Thyroid gland (tissue), 4 donors: ENCODE data around the gene IFNL4. TPM values are rescaled to one million over a fixed set of nuclear protein-coding genes. Genes with fewer than 3 reads are reported as not detected.

Source experiments
- DNase-seq, 2 donors: peaks; one replicate each; pipeline ENCODE4 v3.0.0-alpha.2; 2019
- H3K27ac ChIP-seq, 3 donors: fragments of 200-600 bp; sonication (generic); 1 replicate in 2 of 3; 2 replicates in 1 of 3; pipeline ENCODE4 v1.5.1; 2016 to 2019; ENCODE audit warnings: mild to moderate bottlenecking in 1 of 3, moderate library complexity in 1 of 3
- H3K27me3 ChIP-seq: fragments of 200-600 bp; sonication (generic); one replicate; pipeline ENCODE4 v1.5.1; 2019
- H3K36me3 ChIP-seq, 2 donors: fragments of 200-600 bp; sonication (generic); one replicate each; pipeline ENCODE4 v1.5.1; 2016 to 2019
- H3K4me1 ChIP-seq, 2 donors: fragments of 200-600 bp; sonication (generic); one replicate each; pipeline ENCODE4 v1.5.1; 2017 to 2019
- H3K4me3 ChIP-seq, 3 donors: fragments of 200-600 bp; sonication (generic); replicated peaks in 1 of 3; 1 replicate in 2 of 3; 2 replicates in 1 of 3; pipeline ENCODE4 v1.5.1; 2016; ENCODE audit warnings: mild to moderate bottlenecking in 1 of 3
- H3K9me3 ChIP-seq: fragments of 200-600 bp; sonication (generic); one replicate; pipeline ENCODE4 v1.5.1; 2017
- CTCF ChIP-seq, 6 experiments: fragments of 200-600 bp in 3 of 6; fragments of 450-650 bp in 3 of 6; sonication (generic) in 3 of 6; IDR thresholded peaks; one replicate each; pipeline ENCODE4 v1.5.1; 2016 to 2019; ENCODE audit warnings: antibody characterized with exemption in 6 of 6, mild to moderate bottlenecking in 2 of 6, inconsistent platforms in 1 of 6, moderate library complexity in 1 of 6
- POLR2A ChIP-seq, 2 donors: fragments of 450-650 bp; IDR thresholded peaks; one replicate each; pipeline ENCODE4 v1.6.1; 2017; ENCODE audit warnings: antibody characterized with exemption in 2 of 2, mild to moderate bottlenecking in 2 of 2, moderate library complexity in 1 of 2
- WGBS, 2 donors: methylation state at CpG; one replicate each; pipeline ENCODE4 v1.1.5; 2017; 5-methylcytosine and 5-hydroxymethylcytosine counted together
- intact Hi-C: fragments of 100-400 bp; cut with DNase I; formaldehyde crosslinking; loops from one replicate; pipeline ENCODE4 v1.15.1; 2023
- total RNA-seq, 4 donors: library from RNA; depleted of rRNA; stranded (reverse); fragments of >200 nt; gene quantifications; one replicate each; pipeline ENCODE4 v1.2.3, GENCODE V29; 2016

The IFNL4 gene
- total RNA-seq, 4 donors from 2014 or later = not detected

- DNase-seq = no peak
- TF ChIP-seq CTCF (IDR thresholded peaks at IDR 0.05) = no peak
- no peak for TF ChIP-seq POLR2A (IDR thresholded peaks at IDR 0.05)
- intact Hi-C loops = no loop called here
- Histone ChIP-seq H3K4me1 (no peaks in the 10 kb centered on the region), H3K27ac (no peak overlapping the region), H3K4me3 (no peak overlapping the region), H3K9me3 (no peaks in the 10 kb centered on the region), H3K36me3 (no peaks in the 10 kb centered on the region), H3K27me3 (peaks cover 14% of the 10 kb centered on the region)
- WGBS, 2 donors = 86 to 87% methylated on average over 6 of the region's 6 CpGs
Measured at GRCh38 chr19:39206122-39206521, 42.5 kb downstream of the IFNL4 start.

GRCh38 chr19:39205449-39205764 is 43.2 kb downstream of the IFNL4 start:
- TF ChIP-seq POLR2A (IDR thresholded peaks at IDR 0.05) (no peak), CTCF (IDR thresholded peaks at IDR 0.05) (no peak)
- WGBS, 2 donors = 73 to 91% methylated on average over 3 of the region's 3 CpGs
- DNase-seq = no peak
- no peaks in the 10 kb centered on the region for H3K36me3 ChIP-seq
- no peak overlapping the region for H3K27ac ChIP-seq
- H3K4me1 ChIP-seq = no peaks in the 10 kb centered on the region
- intact Hi-C loops = no loop called here
- H3K27me3 ChIP-seq = peaks cover 14% of the 10 kb centered on the region
- H3K4me3 ChIP-seq = no peak overlapping the region
- H3K9me3 ChIP-seq = no peaks in the 10 kb centered on the region

- WGBS, 2 donors = 32 to 43% methylated on average over 19 to 22 of the region's 57 CpGs
- no peaks in the 10 kb centered on the region for H3K9me3 ChIP-seq
- no peak within 1 kb of the TSS for H3K4me3 ChIP-seq
- H3K27ac ChIP-seq = no peak within 1 kb of the TSS
- TF ChIP-seq CTCF (IDR thresholded peaks at IDR 0.05) (no peak), POLR2A (IDR thresholded peaks at IDR 0.05) (no peak)
- intact Hi-C loops = no loop called here
- H3K4me1 ChIP-seq = no peaks in the 10 kb centered on the region
- no peak for DNase-seq
- peaks cover 14% of the 10 kb centered on the region for H3K27me3 ChIP-seq
- no peaks in the 10 kb centered on the region for H3K36me3 ChIP-seq
Measured at GRCh38 chr19:39203372-39204341, 45.0 kb downstream of the IFNL4 start, which contains the start of gene SYCN. SYCN (minus strand) TSS chr19:39204263; CDS start chr19:39204254, 9 bp downstream.

GRCh38 chr19:39202998-39203355 is 45.7 kb downstream of the IFNL4 start:
- H3K27me3 ChIP-seq = peaks cover 14% of the 10 kb centered on the region

More at GRCh38 chr19:39202998-39203355, 45.7 kb downstream of the IFNL4 start:
- 90 to 93% methylated on average over 1 of the region's 1 CpG for WGBS, 2 donors
- DNase-seq = no peak
- intact Hi-C loops = no loop called here
- H3K27ac ChIP-seq = no peak overlapping the region
- no peak overlapping the region for H3K4me3 ChIP-seq
- TF ChIP-seq POLR2A (IDR thresholded peaks at IDR 0.05) (no peak), CTCF (IDR thresholded peaks at IDR 0.05) (no peak)
- no peaks in the 10 kb centered on the region for H3K36me3 ChIP-seq
- H3K9me3 ChIP-seq = no peaks in the 10 kb centered on the region
- H3K4me1 ChIP-seq = peaks cover 0 to 3% of the 10 kb centered on the region in 2 donors
